Astrocyte (in vitro differentiated cells and primary cell): Measurements from ENCODE around the gene GNAI2. TPM values are rescaled to one million over a fixed set of nuclear protein-coding genes. Genes with fewer than 3 reads are reported as not detected.

Experiments
- DNase-seq: peaks from one replicate; pipeline ENCODE4 v3.0.0-alpha.2; 2010; ENCODE audit warnings: low read depth
- FAIRE-seq: peaks from 2 replicates; lab custom pipeline; 2011; peaks lifted over from hg19 to GRCh38; lab: Jason Lieb, UNC
- H2AFZ ChIP-seq: 2 replicates; pipeline ENCODE4 v1.6.0; 2012; ENCODE audit warnings: low read depth, low read length, inconsistent platforms
- H3K27ac ChIP-seq: 2 replicates; pipeline ENCODE4 v1.5.1; 2011; ENCODE audit warnings: low read depth, low read length, inconsistent platforms
- H3K27me3 ChIP-seq: 2 replicates; pipeline ENCODE4 v1.6.0; 2011; ENCODE audit warnings: low read length, inconsistent platforms; ENCODE audit not compliant: insufficient read depth
- H3K36me3 ChIP-seq: 2 replicates; pipeline ENCODE4 v1.5.1; 2011; ENCODE audit warnings: low read length, inconsistent platforms; ENCODE audit not compliant: insufficient read depth
- H3K4me1 ChIP-seq: 2 replicates; pipeline ENCODE4 v1.5.1; 2011; ENCODE audit warnings: low read length, inconsistent platforms; ENCODE audit not compliant: insufficient read depth
- H3K4me2 ChIP-seq: 2 replicates; pipeline ENCODE4 v1.6.0; 2012; ENCODE audit warnings: low read length, inconsistent platforms
- H3K4me3 ChIP-seq: 2 replicates; pipeline ENCODE4 v1.5.1; 2011; ENCODE audit warnings: low read depth, mild to moderate bottlenecking, low read length, inconsistent platforms; ENCODE audit not compliant: insufficient read depth
- H3K79me2 ChIP-seq: 2 replicates; pipeline ENCODE4 v1.6.0; 2012; ENCODE audit warnings: mild to moderate bottlenecking, low read length, inconsistent platforms; ENCODE audit not compliant: insufficient read depth
- H3K9ac ChIP-seq: 2 replicates; pipeline ENCODE4 v1.6.0; 2012; ENCODE audit warnings: mild to moderate bottlenecking, low read length, inconsistent platforms
- H3K9me3 ChIP-seq: 2 replicates; pipeline ENCODE4 v1.5.1; 2012; ENCODE audit warnings: low read depth, mild to moderate bottlenecking, low read length, inconsistent platforms; ENCODE audit not compliant: insufficient read depth
- H4K20me1 ChIP-seq: 2 replicates; pipeline ENCODE4 v1.6.0; 2012; ENCODE audit warnings: low read length, inconsistent platforms; ENCODE audit not compliant: insufficient read depth
- H3K27ac Mint-ChIP-seq: one replicate; pipeline ENCODE4 v1.8.0; 2021; ENCODE audit warnings: mild to moderate bottlenecking, mixed read lengths; ENCODE audit not compliant: unreplicated experiment
- H3K27me3 Mint-ChIP-seq: one replicate; pipeline ENCODE4 v1.8.0; 2021; ENCODE audit warnings: low read depth, mixed read lengths; ENCODE audit not compliant: unreplicated experiment
- H3K36me3 Mint-ChIP-seq: one replicate; pipeline ENCODE4 v1.8.0; 2021; ENCODE audit warnings: low read depth, mixed read lengths; ENCODE audit not compliant: unreplicated experiment
- H3K4me1 Mint-ChIP-seq: one replicate; pipeline ENCODE4 v1.8.0; 2021; ENCODE audit warnings: low read depth, mixed read lengths; ENCODE audit not compliant: unreplicated experiment
- H3K4me3 Mint-ChIP-seq: one replicate; pipeline ENCODE4 v1.8.0; 2021; ENCODE audit warnings: mild to moderate bottlenecking, moderate library complexity, mixed read lengths; ENCODE audit not compliant: unreplicated experiment
- H3K9me3 Mint-ChIP-seq: one replicate; pipeline ENCODE4 v1.8.0; 2021; ENCODE audit warnings: mild to moderate bottlenecking, mixed read lengths; ENCODE audit not compliant: unreplicated experiment
- CTCF ChIP-seq: IDR thresholded peaks from 2 replicates; pipeline ENCODE4 v1.5.1; 2011; ENCODE audit warnings: low read depth, mild to moderate bottlenecking, inconsistent platforms, low read length, moderate library complexity; ENCODE audit not compliant: insufficient read depth
- EZH2 ChIP-seq: IDR thresholded peaks from 2 replicates; pipeline ENCODE4 v1.6.1; 2012; ENCODE audit warnings: mild to moderate bottlenecking, low read length, inconsistent platforms; ENCODE audit not compliant: insufficient read depth
- total RNA-seq: library from RNA; stranded (reverse); gene quantifications from 2 replicates; pipeline ENCODE4 v1.2.1, GENCODE V29; 2021

GNAI2 gene
- total RNA-seq, 1 donor from 2014 or later: 381 TPM

GRCh38 chr3:50268703-50269451, 32.9 kb downstream of the GNAI2 start, which contains the start of gene SEMA3B:
TSS of gene SEMA3B (plus strand) at chr3:50269147. CDS start at chr3:50269241, 94 bp downstream.
- DNase-seq: no peak

GRCh38 chr3:50269460-50269859, 33.5 kb downstream of the GNAI2 start:
- Histone ChIP-seq H3K9me3 (no peaks in the 10 kb centered on the region), H3K9ac (no peak overlapping the region), H3K79me2 (no peaks in the 10 kb centered on the region), H3K36me3 (no peaks in the 10 kb centered on the region), H4K20me1 (peaks cover 1% of the 10 kb centered on the region), H3K4me1 (peaks cover 36% of the 10 kb centered on the region), H3K27ac (no peak overlapping the region), H3K27me3 (peaks cover 14% of the 10 kb centered on the region), H3K4me3 (no peak overlapping the region), H2AFZ (no peak overlapping the region), H3K4me2 (peak overlapping the region; percentile 26)
- Mint-ChIP-seq H3K36me3 (peaks cover 6% of the 10 kb centered on the region), H3K4me3 (no peak overlapping the region), H3K27me3 (peaks cover 10% of the 10 kb centered on the region), H3K27ac (peak overlapping the region; percentile 24), H3K4me1 (peaks cover 32% of the 10 kb centered on the region), H3K9me3 (no peaks in the 10 kb centered on the region)
- TF ChIP-seq CTCF (no peak), EZH2 (no peak)
- DNase-seq (no peak), FAIRE-seq (no peak)

More at GRCh38 chr3:50268703-50269451, 32.9 kb downstream of the GNAI2 start, which contains the start of gene SEMA3B:
- no peaks in the 10 kb centered on the region for H3K9me3 Mint-ChIP-seq
- peak within 1 kb of the TSS; percentile 27 for H3K27ac Mint-ChIP-seq
- H3K36me3 Mint-ChIP-seq: peaks cover 2% of the 10 kb centered on the region
- H3K36me3 ChIP-seq: no peaks in the 10 kb centered on the region
- H3K4me3 ChIP-seq: no peak within 1 kb of the TSS
- H3K4me2 ChIP-seq: peak within 1 kb of the TSS; percentile 26
- H3K4me3 Mint-ChIP-seq: no peak within 1 kb of the TSS
- peaks cover 5% of the 10 kb centered on the region for H3K27me3 Mint-ChIP-seq
- H2AFZ ChIP-seq: no peak within 1 kb of the TSS
- H3K27ac ChIP-seq: no peak within 1 kb of the TSS
- H4K20me1 ChIP-seq: no peaks in the 10 kb centered on the region
- peaks cover 42% of the 10 kb centered on the region for H3K4me1 ChIP-seq
- peaks cover 8% of the 10 kb centered on the region for H3K27me3 ChIP-seq
- H3K9me3 ChIP-seq: no peaks in the 10 kb centered on the region
- no peaks in the 10 kb centered on the region for H3K79me2 ChIP-seq
- H3K4me1 Mint-ChIP-seq: peaks cover 33% of the 10 kb centered on the region
- no peak within 1 kb of the TSS for H3K9ac ChIP-seq
- FAIRE-seq: no peak
- no peak for TF ChIP-seq EZH2
- TF ChIP-seq CTCF: no peak

- DNase-seq (no peak), FAIRE-seq (no peak)
- TF ChIP-seq EZH2 (no peak), CTCF (no peak)
- Histone ChIP-seq H3K4me3 (no peak overlapping the region), H3K4me2 (peak overlapping the region; percentile 3), H2AFZ (no peak overlapping the region), H3K27me3 (peaks cover 18% of the 10 kb centered on the region), H3K79me2 (no peaks in the 10 kb centered on the region), H3K27ac (no peak overlapping the region), H3K36me3 (no peaks in the 10 kb centered on the region), H4K20me1 (peaks cover 3% of the 10 kb centered on the region), H3K9me3 (no peaks in the 10 kb centered on the region), H3K4me1 (peaks cover 32% of the 10 kb centered on the region), H3K9ac (peak overlapping the region; percentile 38)
- no peak overlapping the region for H3K27ac Mint-ChIP-seq
- H3K27me3 Mint-ChIP-seq: peaks cover 14% of the 10 kb centered on the region
- H3K4me1 Mint-ChIP-seq: peaks cover 31% of the 10 kb centered on the region
- H3K4me3 Mint-ChIP-seq: no peak overlapping the region
- peaks cover 8% of the 10 kb centered on the region for H3K36me3 Mint-ChIP-seq
- no peaks in the 10 kb centered on the region for H3K9me3 Mint-ChIP-seq
These were observed 34.0 kb downstream of the GNAI2 start for GRCh38 chr3:50269977-50270413.
